Upper lobe of left lung (tissue), 4 donors: ENCODE measurements around the gene CPNE5.

Experiments used
- CTCF ChIP-seq, 6 experiments: fragments of 450-650 bp in 4 of 6; fragments of 200-600 bp in 2 of 6; sonication (generic) in 2 of 6; IDR thresholded peaks; one replicate each; pipeline ENCODE4 v1.5.1; 2016 to 2019; ENCODE audit warnings: antibody characterized with exemption in 6 of 6
- EP300 ChIP-seq, 4 donors: sonication (generic); formaldehyde crosslinking; IDR thresholded peaks; one replicate each; pipeline ENCODE4 v1.5.1; 2017; ENCODE audit warnings: antibody characterized with exemption in 4 of 4, control low read depth in 2 of 4
- POLR2A ChIP-seq, 4 donors: fragments of 450-650 bp; IDR thresholded peaks; one replicate each; pipeline ENCODE4 v1.5.1; 2016 to 2017; ENCODE audit warnings: antibody characterized with exemption in 4 of 4, mild to moderate bottlenecking in 2 of 4
- POLR2AphosphoS5 ChIP-seq, 2 donors: sonication (generic); formaldehyde crosslinking; IDR thresholded peaks; one replicate each; pipeline ENCODE4 v1.5.1; 2017; ENCODE audit warnings: antibody characterized with exemption in 2 of 2

GRCh38 chr6:36725581-36725980, 113.7 kb downstream of the CPNE5 start:
- no peak for TF ChIP-seq CTCF (IDR thresholded peaks at IDR 0.05)
- TF ChIP-seq POLR2A (IDR thresholded peaks at IDR 0.05) = no peak
- no peak for TF ChIP-seq EP300 (IDR thresholded peaks at IDR 0.05)
- no peak for TF ChIP-seq POLR2AphosphoS5 (IDR thresholded peaks at IDR 0.05)
